HepG2 (cell line): ENCODE results near the gene TASP1. TPM values are rescaled to one million over a fixed set of nuclear protein-coding genes. Genes with fewer than 3 reads are reported as not detected.
A peak's percentile ranks its signal among the peaks of the same experiment; 100 is the strongest.

Experiments used
- BRCA1 ChIP-seq: sonication (generic); formaldehyde crosslinking; IDR thresholded peaks from 2 replicates; pipeline ENCODE4 v1.4.0; 2020; ENCODE audit warnings: missing genetic modification reagents
- CBX5 ChIP-seq: sonication (generic); formaldehyde crosslinking; IDR thresholded peaks from 2 replicates; pipeline ENCODE4 v1.4.0; 2020; ENCODE audit warnings: missing genetic modification reagents, borderline replicate concordance
- EHMT2 ChIP-seq: fragments of 200-600 bp; sonication (generic); IDR thresholded peaks from 2 replicates; pipeline ENCODE4 v1.7.0; 2017; ENCODE audit warnings: antibody characterized with exemption, low read depth, low read length, borderline replicate concordance
- ELF3 ChIP-seq: IDR thresholded peaks from 2 replicates; pipeline ENCODE4 v1.6.1; 2016; ENCODE audit warnings: missing genetic modification reagents, missing compliant biosample characterization
- FOSL2 ChIP-seq: sonication (generic); formaldehyde crosslinking; IDR thresholded peaks from 2 replicates; pipeline ENCODE4 v1.4.0; 2020; ENCODE audit warnings: missing genetic modification reagents
- FOXO1 ChIP-seq: sonication (generic); formaldehyde crosslinking; IDR thresholded peaks from 2 replicates; pipeline ENCODE4 v1.4.0; 2020; ENCODE audit warnings: missing genetic modification reagents
- HDAC2 ChIP-seq: sonication (generic); formaldehyde crosslinking; IDR thresholded peaks from 2 replicates; pipeline ENCODE4 v1.4.0; 2020; ENCODE audit warnings: missing genetic modification reagents
- IRF9 ChIP-seq: sonication (generic); formaldehyde crosslinking; IDR thresholded peaks from 2 replicates; pipeline ENCODE4 v1.8.0; 2022; ENCODE audit warnings: missing genetic modification reagents, mild to moderate bottlenecking, borderline replicate concordance
- ISL2 ChIP-seq: sonication (generic); formaldehyde crosslinking; IDR thresholded peaks from 2 replicates; pipeline ENCODE4 v1.5.0; 2020; ENCODE audit warnings: missing genetic modification reagents
- KDM5B ChIP-seq: sonication (generic); formaldehyde crosslinking; IDR thresholded peaks from 2 replicates; pipeline ENCODE4 v1.4.0; 2020; ENCODE audit warnings: missing genetic modification reagents, mild to moderate bottlenecking, borderline replicate concordance
- KMT2A ChIP-seq: sonication (generic); formaldehyde crosslinking; IDR thresholded peaks from 2 replicates; pipeline ENCODE4 v1.4.0; 2020; ENCODE audit warnings: missing genetic modification reagents
- MTA1 ChIP-seq: sonication (generic); formaldehyde crosslinking; IDR thresholded peaks from 2 replicates; pipeline ENCODE4 v1.4.0; 2020; ENCODE audit warnings: missing genetic modification reagents, mild to moderate bottlenecking, borderline replicate concordance
- ONECUT2 ChIP-seq: sonication (generic); formaldehyde crosslinking; IDR thresholded peaks from 2 replicates; pipeline ENCODE4 v1.4.0; 2020; ENCODE audit warnings: missing genetic modification reagents
- PITX1 ChIP-seq: sonication (generic); formaldehyde crosslinking; IDR thresholded peaks from 2 replicates; pipeline ENCODE4 v1.5.1; 2020; ENCODE audit warnings: mild to moderate bottlenecking, missing genetic modification reagents
- POGZ ChIP-seq: sonication (generic); formaldehyde crosslinking; IDR thresholded peaks from 2 replicates; pipeline ENCODE4 v1.4.0; 2020; ENCODE audit warnings: mild to moderate bottlenecking, missing genetic modification reagents
- ZFP90 ChIP-seq: sonication (generic); formaldehyde crosslinking; IDR thresholded peaks from 2 replicates; pipeline ENCODE4 v1.8.0; 2022; ENCODE audit warnings: missing genetic modification reagents, mild to moderate bottlenecking, inconsistent platforms, borderline replicate concordance
- ZGPAT ChIP-seq: IDR thresholded peaks from 2 replicates; pipeline ENCODE4 v1.6.1; 2016; ENCODE audit warnings: mild to moderate bottlenecking
- ZNF17 ChIP-seq: sonication (generic); formaldehyde crosslinking; IDR thresholded peaks from 2 replicates; pipeline ENCODE4 v1.5.0; 2020; ENCODE audit warnings: mild to moderate bottlenecking, missing genetic modification reagents
- ZNF317 ChIP-seq: sonication (generic); formaldehyde crosslinking; IDR thresholded peaks from 2 replicates; pipeline ENCODE4 v1.5.0; 2020; ENCODE audit warnings: mild to moderate bottlenecking, missing genetic modification reagents
- ZNF329 ChIP-seq: sonication (generic); formaldehyde crosslinking; IDR thresholded peaks from 2 replicates; pipeline ENCODE4 v1.9.0; 2021; ENCODE audit warnings: low read depth, mild to moderate bottlenecking, missing genetic modification reagents
- ZNF350 ChIP-seq: sonication (generic); formaldehyde crosslinking; IDR thresholded peaks from 2 replicates; pipeline ENCODE4 v1.4.0; 2020; ENCODE audit warnings: mild to moderate bottlenecking, low read depth, missing genetic modification reagents, borderline replicate concordance
- ZNF503 ChIP-seq: sonication (generic); formaldehyde crosslinking; IDR thresholded peaks from 2 replicates; pipeline ENCODE4 v1.4.0; 2020; ENCODE audit warnings: missing genetic modification reagents
- ZNF543 ChIP-seq: sonication (generic); formaldehyde crosslinking; IDR thresholded peaks from 2 replicates; pipeline ENCODE4 v1.4.0; 2020; ENCODE audit warnings: mild to moderate bottlenecking, missing genetic modification reagents
- ZNF766 ChIP-seq: sonication (generic); formaldehyde crosslinking; IDR thresholded peaks from 2 replicates; pipeline ENCODE4 v1.5.0; 2020; ENCODE audit warnings: missing genetic modification reagents, borderline replicate concordance
- ZNF839 ChIP-seq: sonication (generic); formaldehyde crosslinking; IDR thresholded peaks from 2 replicates; pipeline ENCODE4 v1.4.0; 2020; ENCODE audit warnings: missing genetic modification reagents, mild to moderate bottlenecking, borderline replicate concordance
- polyA plus RNA-seq, 8 experiments: library from polyadenylated mRNA; depleted of rRNA in 3 of 8; stranded (reverse) in 7 of 8; unstranded in 1 of 8; fragments of >200 nt; fragmentation: Illumina TruSeq in 4 of 8; extraction: Trizol in 4 of 8; gene quantifications; 2 replicates each; pipeline versions ENCODE4 v1.2.1 to v1.2.3, GENCODE V29; 2011 to 2016; ENCODE audit warnings: low read depth in 4 of 8, missing spikeins in 1 of 8, mixed read lengths in 1 of 8; ENCODE audit not compliant: insufficient read depth in 1 of 8
- total RNA-seq, 5 experiments: library from RNA; depleted of rRNA; stranded (reverse); fragments of >200 nt; fragmentation: Illumina TruSeq; extraction: Trizol; gene quantifications; 2 replicates each; pipeline ENCODE4 v1.2.3, GENCODE V29; 2016; ENCODE audit warnings: low read depth in 1 of 5

Gene TASP1
- total and polyA plus RNA-seq, 2 of the 13 experiments (the other 11 are each of a cell fraction or from before 2014, with no cell fraction given): 10.0 to 25.2 TPM

- TF ChIP-seq ZGPAT (CRISPR knock-in tag) (peak; percentile 80; the same call in 1 of the 2 replicates), ZNF17 (CRISPR knock-in tag) (peak; percentile 78; the same call in 1 of the 2 replicates), EHMT2 (peak; percentile 41; the same call in 1 of the 2 replicates), KMT2A (CRISPR knock-in tag) (peak; percentile 43; the same call in 1 of the 2 replicates), ZNF766 (CRISPR knock-in tag) (0 out of 2 replicates have a peak, but pooled peaks have one; percentile 66), CBX5 (CRISPR knock-in tag) (peak; percentile 36; the same call in 1 of the 2 replicates), BRCA1 (peak; percentile 66; the same call in 1 of the 2 replicates), ZNF503 (CRISPR knock-in tag) (0 out of 2 replicates have a peak, but pooled peaks have one; percentile 51), MTA1 (CRISPR knock-in tag) (peak; percentile 88), PITX1 (CRISPR knock-in tag) (peak; percentile 72; the same call in 1 of the 2 replicates), ISL2 (peak; percentile 60; the same call in 1 of the 2 replicates), ELF3 (CRISPR knock-in tag) (peak; percentile 99), ONECUT2 (CRISPR knock-in tag) (0 out of 2 replicates have a peak, but pooled peaks have one; percentile 37), ZNF317 (peak; percentile 69; the same call in 1 of the 2 replicates), POGZ (peak; percentile 99), ZNF329 (CRISPR knock-in tag) (0 out of 2 replicates have a peak, but pooled peaks have one; percentile 51), FOXO1 (CRISPR knock-in tag) (peak; percentile 79; the same call in 1 of the 2 replicates), ZNF839 (CRISPR knock-in tag) (peak; percentile 73; the same call in 1 of the 2 replicates), HDAC2 (peak; percentile 85), ZNF350 (CRISPR knock-in tag) (peak; percentile 90; the same call in 1 of the 2 replicates), IRF9 (CRISPR knock-in tag) (0 out of 2 replicates have a peak, but pooled peaks have one; percentile 3), ZFP90 (CRISPR knock-in tag) (0 out of 2 replicates have a peak, but pooled peaks have one; percentile 57), FOSL2 (peak; percentile 73), KDM5B (CRISPR knock-in tag) (peak; percentile 61; the same call in 1 of the 2 replicates), ZNF543 (CRISPR knock-in tag) (peak; percentile 89; the same call in 1 of the 2 replicates)
These were observed 258.1 kb downstream of the TASP1 start (continued) for GRCh38 chr20:13380497-13381229.
